Mesenchymal stem cell (in vitro differentiated cells and primary cell): ENCODE measurements around the gene HYAL3.

Experiments
- DNase-seq: peaks from one replicate; pipeline ENCODE4 v3.0.0-alpha.2; 2013
- H2AFZ ChIP-seq: one replicate; pipeline ENCODE4 v1.6.1; 2013; ENCODE audit warnings: low read depth, mild to moderate bottlenecking, control low read depth, inconsistent platforms, low read length, moderate library complexity
- H2AK5ac ChIP-seq: 2 replicates; pipeline ENCODE4 v1.6.1; 2013; ENCODE audit warnings: low read length, moderate library complexity, mild to moderate bottlenecking, inconsistent platforms; ENCODE audit not compliant: severe bottlenecking
- H2BK120ac ChIP-seq: one replicate; pipeline ENCODE4 v1.6.1; 2013; ENCODE audit warnings: low read depth, mild to moderate bottlenecking, inconsistent platforms, low read length, moderate library complexity
- H2BK12ac ChIP-seq, 2 experiments: one replicate each; pipeline ENCODE4 v1.6.1; 2013; ENCODE audit warnings: inconsistent platforms in 2 of 2, low read length in 2 of 2, mild to moderate bottlenecking in 2 of 2, moderate library complexity in 2 of 2, control low read depth in 1 of 2
- H2BK15ac ChIP-seq: one replicate; pipeline ENCODE4 v1.6.1; 2013; ENCODE audit warnings: mild to moderate bottlenecking, low read depth, inconsistent platforms; ENCODE audit not compliant: poor library complexity, severe bottlenecking
- H2BK5ac ChIP-seq: 2 replicates; pipeline ENCODE4 v1.6.1; 2013; ENCODE audit warnings: low read depth, mild to moderate bottlenecking, low read length, control low read depth, inconsistent platforms; ENCODE audit not compliant: poor library complexity, severe bottlenecking
- H3K14ac ChIP-seq, 2 experiments: one replicate each; pipeline ENCODE4 v1.6.1; 2013; ENCODE audit warnings: inconsistent platforms in 2 of 2, low read length in 2 of 2, control low read depth in 1 of 2, mild to moderate bottlenecking in 1 of 2, moderate library complexity in 1 of 2
- H3K18ac ChIP-seq, 2 experiments: one replicate each; pipeline ENCODE4 v1.6.1; 2013; ENCODE audit warnings: inconsistent platforms in 2 of 2, low read length in 2 of 2, control low read depth in 1 of 2, low read depth in 1 of 2, mild to moderate bottlenecking in 1 of 2
- H3K23ac ChIP-seq, 2 experiments: one replicate each; pipeline ENCODE4 v1.6.1; 2013; ENCODE audit warnings: inconsistent platforms in 2 of 2, low read length in 2 of 2, mild to moderate bottlenecking in 2 of 2, moderate library complexity in 2 of 2, control low read depth in 1 of 2
- H3K27ac ChIP-seq: 2 replicates; pipeline ENCODE4 v1.5.1; 2013; ENCODE audit warnings: mild to moderate bottlenecking, moderate library complexity, low read length, control low read depth, inconsistent platforms; ENCODE audit not compliant: poor library complexity, severe bottlenecking
- H3K27me3 ChIP-seq, 2 experiments: 2 replicates each; pipeline versions ENCODE4 v1.6.1 to v1.7.0; 2013; ENCODE audit warnings: low read length in 2 of 2, mild to moderate bottlenecking in 2 of 2, moderate library complexity in 2 of 2, control low read depth in 1 of 2, inconsistent platforms in 1 of 2; ENCODE audit not compliant: control insufficient read depth in 1 of 2, insufficient read depth in 1 of 2
- H3K36me3 ChIP-seq, 2 experiments: 2 replicates each; pipeline versions ENCODE4 v1.6.1 to v1.7.0; 2013; ENCODE audit warnings: low read length in 2 of 2, control low read depth in 1 of 2, inconsistent platforms in 1 of 2, low read depth in 1 of 2, mild to moderate bottlenecking in 1 of 2; ENCODE audit not compliant: insufficient read depth in 2 of 2, control insufficient read depth in 1 of 2
- H3K4ac ChIP-seq, 2 experiments: one replicate each; pipeline ENCODE4 v1.6.1; 2013; ENCODE audit warnings: inconsistent platforms in 2 of 2, low read length in 2 of 2, mild to moderate bottlenecking in 2 of 2, moderate library complexity in 2 of 2, control low read depth in 1 of 2, low read depth in 1 of 2
- H3K4me1 ChIP-seq: 2 replicates; pipeline ENCODE4 v1.6.1; 2013; ENCODE audit warnings: low read depth, low read length, control low read depth; ENCODE audit not compliant: control insufficient read depth, insufficient read depth
- H3K4me2 ChIP-seq: 2 replicates; pipeline ENCODE4 v1.6.1; 2013; ENCODE audit warnings: low read length, mild to moderate bottlenecking, inconsistent platforms; ENCODE audit not compliant: poor library complexity, severe bottlenecking
- H3K4me3 ChIP-seq, 2 experiments: 2 replicates each; pipeline versions ENCODE4 v1.5.1 to v1.7.0; 2013; ENCODE audit warnings: low read length in 2 of 2, mild to moderate bottlenecking in 2 of 2, control low read depth in 1 of 2, low read depth in 1 of 2; ENCODE audit not compliant: insufficient read depth in 1 of 2
- H3K79me1 ChIP-seq: replicated peaks from 2 replicates; pipeline ENCODE4 v1.6.1; 2013; ENCODE audit warnings: mild to moderate bottlenecking, control low read depth, low read length, inconsistent platforms; ENCODE audit not compliant: poor library complexity, severe bottlenecking
- H3K9ac ChIP-seq: 2 replicates; pipeline ENCODE4 v1.7.0; 2013; ENCODE audit warnings: mild to moderate bottlenecking, low read length, moderate library complexity
- H3K9me3 ChIP-seq: 2 replicates; pipeline ENCODE4 v1.7.0; 2013; ENCODE audit warnings: mild to moderate bottlenecking, low read length; ENCODE audit not compliant: control insufficient read depth
- H4K8ac ChIP-seq: one replicate; pipeline ENCODE4 v1.6.1; 2013; ENCODE audit warnings: inconsistent platforms, mild to moderate bottlenecking, low read length, moderate library complexity
- H4K91ac ChIP-seq: one replicate; pipeline ENCODE4 v1.6.1; 2013; ENCODE audit warnings: mild to moderate bottlenecking, low read length, inconsistent platforms
- WGBS: methylation state at CpG from one replicate; pipeline ENCODE4 v1.1.7; 2013; ENCODE audit warnings: mixed read lengths; 5-methylcytosine and 5-hydroxymethylcytosine counted together

HYAL3 gene

GRCh38 chr3:50297896-50298725, 1.1 kb downstream of the HYAL3 start:
- H4K91ac ChIP-seq: peak overlapping the region; percentile 31
- 60% methylated on average over 9 of the region's 9 CpGs for WGBS

GRCh38 chr3:50297384-50297775, 1.8 kb downstream of the HYAL3 start:
- no peak overlapping the region for H2BK120ac ChIP-seq
- H3K27me3 ChIP-seq: no peaks in the 10 kb centered on the region
- H3K18ac ChIP-seq: no peak overlapping the region
- no peak overlapping the region for H2AK5ac ChIP-seq
- no peak overlapping the region for H3K4me3 ChIP-seq
- H2BK12ac ChIP-seq: no peak overlapping the region
- H3K14ac ChIP-seq: no peak overlapping the region
- peaks cover 14% of the 10 kb centered on the region for H3K79me1 ChIP-seq
- H3K23ac ChIP-seq: no peak overlapping the region
- no peak overlapping the region for H2BK15ac ChIP-seq
- H2AFZ ChIP-seq: no peak overlapping the region
- no peak overlapping the region for H3K4ac ChIP-seq
- no peak overlapping the region for H3K4me2 ChIP-seq
- H3K4me1 ChIP-seq: peaks cover 26% of the 10 kb centered on the region
- H3K9me3 ChIP-seq: no peaks in the 10 kb centered on the region
- H2BK5ac ChIP-seq: no peak overlapping the region
- no peak overlapping the region for H3K27ac ChIP-seq
- H3K9ac ChIP-seq: no peak overlapping the region
- H4K91ac ChIP-seq: no peak overlapping the region
- H4K8ac ChIP-seq: no peak overlapping the region
- H3K36me3 ChIP-seq: peaks cover 5 to 12% of the 10 kb centered on the region in 2 experiments
- DNase-seq: no peak
- 92% methylated on average over 2 of the region's 2 CpGs for WGBS

More at GRCh38 chr3:50297896-50298725, 1.1 kb downstream of the HYAL3 start:
- H3K4me3 ChIP-seq: peak overlapping the region; percentile 70 to 91
- H2BK5ac ChIP-seq: no peak overlapping the region
- peaks cover 28% of the 10 kb centered on the region for H3K4me1 ChIP-seq
- no peaks in the 10 kb centered on the region for H3K9me3 ChIP-seq
- peak overlapping the region; percentile 42 for H4K8ac ChIP-seq
- peak overlapping the region; percentile 67 for H2AK5ac ChIP-seq
- no peak overlapping the region for H3K14ac ChIP-seq
- peak overlapping the region; percentile 93 for H3K4me2 ChIP-seq
- peak overlapping the region in 1 of 2 experiments; percentile 19 for H3K4ac ChIP-seq
- H3K27me3 ChIP-seq: no peaks in the 10 kb centered on the region
- H3K27ac ChIP-seq: no peak overlapping the region
- peak; percentile 35 for DNase-seq
- H3K23ac ChIP-seq: peak overlapping the region in 1 of 2 experiments; percentile 79
- H2AFZ ChIP-seq: no peak overlapping the region
- H2BK12ac ChIP-seq: peak overlapping the region in 1 of 2 experiments; percentile 32
- H3K79me1 ChIP-seq: peaks cover 14% of the 10 kb centered on the region
- peak overlapping the region; percentile 94 for H3K9ac ChIP-seq
- H2BK120ac ChIP-seq: no peak overlapping the region
- H3K18ac ChIP-seq: peak overlapping the region; percentile 83 to 92
- peaks cover 5 to 12% of the 10 kb centered on the region in 2 experiments for H3K36me3 ChIP-seq
- H2BK15ac ChIP-seq: peak overlapping the region; percentile 73

- Histone ChIP-seq H3K4ac (no peak overlapping the region), H2BK5ac (no peak overlapping the region), H3K9ac (no peak overlapping the region), H4K8ac (no peak overlapping the region), H2BK15ac (no peak overlapping the region), H3K14ac (no peak overlapping the region), H3K23ac (no peak overlapping the region), H3K4me2 (no peak overlapping the region), H3K4me1 (peaks cover 21% of the 10 kb centered on the region), H2AK5ac (no peak overlapping the region), H3K27me3 (no peaks in the 10 kb centered on the region), H2BK120ac (no peak overlapping the region), H3K9me3 (no peaks in the 10 kb centered on the region), H4K91ac (no peak overlapping the region), H3K4me3 (peak overlapping the region in 1 of 2 experiments; percentile 7), H2BK12ac (no peak overlapping the region), H3K27ac (no peak overlapping the region), H3K18ac (no peak overlapping the region), H3K79me1 (peaks cover 11% of the 10 kb centered on the region), H3K36me3 (peaks cover 5 to 12% of the 10 kb centered on the region in 2 experiments), H2AFZ (no peak overlapping the region)
- no peak for DNase-seq
- WGBS: 95% methylated on average over 18 of the region's 18 CpGs
Measured at GRCh38 chr3:50296721-50297383, 2.4 kb downstream of the HYAL3 start.
